ENCODE measurements around the gene OR8B4.
A peak's percentile ranks its signal among the peaks of the same experiment; 100 is the strongest.
"Not testable (repeated sequence)": the region's sequence is repeated elsewhere in the genome, so short reads cannot be mapped to it uniquely, and the experiment has no call there.

Gene OR8B4

GRCh38 chr11:124405581-124405980 is 19.1 kb downstream of the OR8B4 start:
- no peak for DNase-seq

GRCh38 chr11:124403186-124403585 is 21.5 kb downstream of the OR8B4 start:
- DNase-seq, result not testable (repeated sequence)

GRCh38 chr11:124402326-124402922 is 22.2 kb downstream of the OR8B4 start:
- DNase-seq, result peak; percentile 26

- no peak for DNase-seq
Observed at GRCh38 chr11:124398924-124399323, 25.7 kb downstream of the OR8B4 start, which contains the start of gene OR8B3. Gene OR8B3, minus strand, starts transcription at chr11:124399024. Its CDS starts 1,673 bp downstream, at chr11:124397351.

GRCh38 chr11:124396847-124397246 is 27.8 kb downstream of the OR8B4 start:
- not testable (repeated sequence) for DNase-seq

- DNase-seq, result no peak
Observed at GRCh38 chr11:124394408-124394807, 30.3 kb downstream of the OR8B4 start.

GRCh38 chr11:124384399-124384798 is 40.3 kb downstream of the OR8B4 start, which contains the start of gene OR8B2:
Gene OR8B2, minus strand, starts transcription at chr11:124384499. Its CDS starts 1,156 bp downstream, at chr11:124383343.
- no peak for DNase-seq

GRCh38 chr11:124382857-124383256 is 41.8 kb downstream of the OR8B4 start:
- not testable (repeated sequence) for DNase-seq

- DNase-seq, result no peak
Observed at GRCh38 chr11:124380585-124380984, 44.1 kb downstream of the OR8B4 start.

- no peak for DNase-seq
Observed at GRCh38 chr11:124376280-124376679, 48.4 kb downstream of the OR8B4 start.
